ENCODE measurements around the gene ZNRF2.
A peak's percentile ranks its signal among the peaks of the same experiment; 100 is the strongest.
"Not testable (repeated sequence)": the region's sequence is repeated elsewhere in the genome, so short reads cannot be mapped to it uniquely, and the experiment has no call there.

ZNRF2 gene

GRCh38 chr7:30263090-30263710, 21.2 kb upstream of the ZNRF2 start:
- DNase-seq = no peak

- no peak for DNase-seq
Observed at GRCh38 chr7:30264052-30264451, 20.3 kb upstream of the ZNRF2 start.

DNA sequence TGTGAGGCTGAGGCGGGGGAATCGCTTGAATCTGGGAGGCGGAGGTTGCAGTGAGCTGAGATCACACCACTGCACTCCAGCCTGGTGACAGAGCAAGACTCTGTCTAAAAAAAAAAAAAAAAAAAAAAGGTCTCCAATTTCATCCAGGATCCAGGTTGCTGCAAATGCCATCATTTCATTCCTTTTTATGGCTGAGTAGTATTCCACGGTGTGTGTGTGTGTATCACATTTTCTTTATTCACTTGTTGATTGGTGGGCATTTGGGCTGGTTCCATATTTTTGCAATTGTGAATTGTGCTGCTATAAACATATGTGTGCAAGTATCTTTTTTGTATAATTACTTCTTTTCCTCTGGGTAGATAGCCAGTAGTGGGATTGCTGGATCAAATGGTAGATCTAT, 19.2 kb upstream of the ZNRF2 start:
- DNase-seq = not testable (repeated sequence)

GRCh38 chr7:30266686-30267085, 17.7 kb upstream of the ZNRF2 start:
- DNase-seq = no peak

- DNase-seq = no peak
Observed at GRCh38 chr7:30268586-30268985, 15.8 kb upstream of the ZNRF2 start.

DNA sequence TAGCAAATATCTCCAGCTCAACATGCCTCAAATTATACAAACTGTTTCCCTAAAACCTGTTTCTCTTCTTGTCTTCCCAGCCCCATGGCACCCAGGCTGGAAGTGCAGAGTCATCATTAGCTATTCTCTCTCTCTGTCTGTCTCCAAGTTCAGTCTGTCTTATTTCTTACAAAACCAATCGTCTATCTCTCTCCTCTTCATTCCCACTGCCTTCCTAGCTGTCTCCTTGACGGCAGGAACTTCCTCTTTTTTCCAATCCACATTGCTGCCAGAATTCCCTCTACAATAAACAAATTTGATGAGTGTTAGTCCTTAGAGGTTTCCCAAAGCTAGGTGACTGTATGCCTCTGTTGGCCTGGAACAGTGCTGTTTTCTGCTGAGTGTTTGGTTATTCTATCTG, 14.9 kb upstream of the ZNRF2 start:
- no peak for DNase-seq

DNA sequence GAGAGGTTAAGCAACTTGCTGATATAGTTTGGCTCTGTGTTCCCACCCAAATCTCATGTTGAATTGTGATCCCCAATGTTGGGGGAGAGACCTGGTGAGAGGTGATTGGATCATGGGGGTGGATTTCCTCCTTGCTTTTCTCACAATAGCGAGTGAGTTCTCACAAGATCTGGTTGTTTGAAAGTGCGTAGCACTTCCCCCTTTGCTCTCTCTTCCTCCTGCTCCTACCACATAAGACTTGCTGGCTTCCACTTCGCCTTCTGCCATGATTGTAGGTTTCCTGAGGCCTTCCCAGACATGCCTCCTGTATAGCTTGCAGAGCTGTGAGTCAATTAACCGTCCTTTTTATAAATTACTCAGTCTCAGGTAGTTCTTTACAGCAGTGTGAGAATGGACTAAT, 13.5 kb upstream of the ZNRF2 start:
- no peak for DNase-seq

GRCh38 chr7:30272126-30272525, 12.3 kb upstream of the ZNRF2 start:
- no peak for DNase-seq

GRCh38 chr7:30273552-30273951, 10.8 kb upstream of the ZNRF2 start:
- DNase-seq = no peak

- DNase-seq = no peak
Observed at GRCh38 chr7:30274641-30275040, 9.8 kb upstream of the ZNRF2 start.

GRCh38 chr7:30276203-30276900, 8.0 kb upstream of the ZNRF2 start:
- peak; percentile 12 for DNase-seq

GRCh38 chr7:30278376-30278775, 6.0 kb upstream of the ZNRF2 start:
- peak; percentile 27 for DNase-seq

DNA sequence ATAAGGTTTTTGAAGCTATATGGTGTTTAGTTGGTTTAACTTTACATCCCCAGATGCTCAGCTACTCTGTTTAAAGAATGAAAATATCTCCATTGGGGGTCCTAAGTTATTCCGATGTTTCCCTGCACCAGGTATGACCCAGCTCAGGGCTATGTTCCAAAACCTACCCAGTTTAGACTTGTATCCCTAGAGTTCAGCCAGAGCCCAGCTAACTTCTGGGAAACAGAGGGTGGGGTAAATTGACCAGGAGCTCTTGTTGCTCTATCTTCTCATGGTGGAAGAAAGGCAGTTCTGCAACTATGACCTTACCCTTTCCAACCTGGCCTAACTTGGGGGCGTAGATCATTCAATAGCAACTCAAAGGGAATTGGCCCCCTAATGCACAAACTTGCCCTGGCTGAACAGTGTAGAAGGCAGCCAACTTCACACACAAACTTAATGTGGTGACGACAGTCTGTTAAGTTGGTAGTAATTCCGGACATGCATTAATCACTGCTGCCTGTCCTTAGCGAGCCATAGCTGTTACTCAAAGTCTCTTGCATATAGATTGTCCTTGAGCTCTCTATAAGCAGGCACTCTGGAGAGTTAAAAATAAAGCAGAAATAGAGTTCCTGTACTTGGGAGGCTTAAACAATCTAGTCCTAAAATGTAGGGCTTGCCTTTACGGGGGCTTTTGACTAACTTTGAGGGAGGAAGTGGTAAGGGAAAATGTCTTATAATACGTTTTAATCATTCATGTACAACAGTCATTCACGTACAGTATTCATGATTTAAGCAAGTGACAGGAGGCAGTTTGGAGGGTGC, 5.3 kb upstream of the ZNRF2 start:
- DNase-seq = no peak

DNA sequence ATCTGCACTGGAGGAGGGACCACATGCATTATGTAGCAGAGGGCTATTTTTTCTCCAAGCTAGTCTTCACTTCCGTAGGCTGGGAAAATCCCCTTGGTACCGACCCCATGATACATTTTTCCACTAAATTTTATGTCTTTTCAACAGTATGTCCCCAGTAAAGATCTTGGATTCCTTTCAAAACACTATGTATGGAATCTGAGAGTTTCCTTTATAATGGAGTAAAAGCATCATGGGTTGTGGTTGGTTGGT, 4.8 kb upstream of the ZNRF2 start:
- no peak for DNase-seq

GRCh38 chr7:30280631-30281030, 3.8 kb upstream of the ZNRF2 start:
- no peak for DNase-seq

DNA sequence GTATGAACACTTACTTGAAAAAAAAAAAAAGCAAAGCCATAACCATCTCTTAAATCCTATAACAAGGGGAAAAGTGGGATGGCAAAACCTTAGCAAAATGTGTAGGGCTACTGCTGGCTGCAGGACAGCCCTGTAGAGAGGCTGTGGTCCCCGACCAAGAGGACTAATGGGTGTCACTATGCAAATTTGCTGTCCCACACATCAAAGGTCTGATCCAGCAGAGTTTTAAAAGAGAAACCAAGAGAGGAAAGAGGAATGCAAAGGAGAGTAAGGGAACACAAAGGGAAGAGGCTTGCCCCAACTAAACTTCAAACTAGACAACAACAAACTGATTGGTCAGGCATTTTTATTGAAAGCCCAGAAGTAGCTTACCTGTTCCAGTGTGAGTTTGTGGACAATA, 3.1 kb upstream of the ZNRF2 start:
- DNase-seq = no peak

DNA sequence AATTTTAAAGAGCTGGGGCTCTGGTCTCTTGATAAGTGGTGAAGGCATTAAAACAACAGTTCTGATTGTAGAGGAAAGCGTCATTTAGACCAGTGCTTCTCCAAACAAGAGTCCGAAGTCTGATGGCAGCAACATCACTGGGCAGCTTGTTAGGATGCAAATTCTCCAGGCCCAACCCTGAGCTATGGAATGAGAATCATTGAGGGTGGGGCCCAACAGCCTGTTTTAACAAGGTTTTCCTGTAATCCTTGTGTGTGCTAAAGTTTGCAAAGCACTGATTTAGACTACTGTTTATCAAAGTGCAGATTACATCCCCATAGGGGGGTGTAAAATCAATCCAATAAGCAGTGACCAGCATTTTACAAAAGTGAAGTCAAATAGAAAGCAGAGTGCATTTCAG, 2.6 kb upstream of the ZNRF2 start:
- DNase-seq = no peak

- DNase-seq = no peak
Observed at GRCh38 chr7:30282735-30283134, 1.7 kb upstream of the ZNRF2 start.

DNA sequence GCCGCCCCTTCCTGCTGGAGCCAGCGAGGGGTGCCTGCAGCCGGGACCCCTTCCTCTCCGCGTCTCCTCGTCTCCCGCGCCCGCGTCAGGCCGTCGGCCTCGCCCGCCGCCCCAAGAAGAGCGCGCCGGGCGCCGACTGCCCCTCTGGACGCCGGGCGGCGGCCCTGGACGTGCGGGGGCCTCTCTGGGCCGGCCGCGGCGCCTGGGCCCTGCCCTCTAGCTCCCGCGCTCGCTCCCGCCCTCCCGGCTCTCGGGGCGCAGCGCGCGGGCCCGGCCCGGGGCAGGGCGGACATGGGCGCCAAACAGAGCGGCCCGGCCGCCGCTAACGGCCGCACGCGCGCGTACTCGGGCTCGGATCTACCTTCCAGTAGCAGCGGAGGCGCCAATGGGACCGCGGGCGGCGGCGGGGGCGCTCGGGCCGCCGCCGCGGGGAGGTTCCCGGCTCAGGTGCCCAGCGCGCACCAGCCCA, 704 bp downstream of the ZNRF2 start:
- peak; percentile 48 for DNase-seq

DNA sequence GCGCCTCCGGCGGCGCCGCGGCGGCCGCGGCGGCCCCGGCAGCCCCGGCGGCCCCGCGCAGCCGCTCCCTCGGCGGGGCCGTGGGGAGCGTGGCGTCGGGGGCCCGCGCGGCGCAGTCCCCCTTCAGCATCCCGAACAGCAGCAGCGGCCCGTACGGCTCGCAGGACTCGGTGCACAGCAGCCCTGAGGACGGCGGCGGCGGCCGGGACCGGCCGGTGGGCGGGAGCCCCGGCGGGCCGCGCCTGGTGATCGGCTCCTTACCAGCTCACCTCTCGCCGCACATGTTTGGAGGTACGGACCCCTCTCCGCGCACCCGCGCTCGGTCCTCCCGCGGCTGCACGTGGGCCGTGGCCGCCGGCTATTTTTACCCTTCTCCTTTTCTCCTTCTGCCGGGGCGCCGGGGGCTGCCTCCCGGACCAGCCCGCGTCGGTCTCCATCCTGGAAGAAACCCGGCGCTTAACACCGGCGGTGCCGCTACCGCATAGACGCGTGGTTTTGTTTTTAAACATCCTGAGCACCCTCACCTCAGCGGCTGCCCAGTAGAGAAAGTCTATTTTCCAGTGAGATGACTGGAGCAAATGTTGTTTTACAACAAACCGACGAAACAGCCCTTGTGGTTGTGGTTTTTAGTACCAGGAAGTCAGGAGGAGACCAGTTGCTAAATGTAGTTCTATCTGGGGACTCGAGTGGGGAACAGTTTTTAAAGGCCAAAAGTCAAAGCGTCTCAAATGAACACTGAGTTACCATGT, 1.3 kb downstream of the ZNRF2 start:
- no peak for DNase-seq

- no peak for DNase-seq
Observed at GRCh38 chr7:30286749-30287148, 2.4 kb downstream of the ZNRF2 start.

- not testable (repeated sequence) for DNase-seq
Observed at GRCh38 chr7:30287625-30288024, 3.2 kb downstream of the ZNRF2 start.

- not testable (repeated sequence) for DNase-seq
Observed at GRCh38 chr7:30289634-30290033, 5.2 kb downstream of the ZNRF2 start.

- DNase-seq = not testable (repeated sequence)
Observed at GRCh38 chr7:30290317-30290716, 5.9 kb downstream of the ZNRF2 start.

Data from NCI-H1092 (cell line).